Muscle of arm (tissue), 12 donors: ENCODE results near the gene IFT88. TPM values are rescaled to one million over a fixed set of nuclear protein-coding genes. Genes with fewer than 3 reads are reported as not detected.
"Not testable (repeated sequence)": the region's sequence is repeated elsewhere in the genome, so short reads cannot be mapped to it uniquely, and the experiment has no call there.

Source experiments
- DNase-seq: peaks from one replicate; pipeline ENCODE4 v3.0.0-alpha.2; 2013
- polyA plus RNA-seq, 12 donors: library from polyadenylated mRNA; unstranded; fragments of 120-200 nt; gene quantifications; one replicate each; pipeline ENCODE4 v1.2.1, GENCODE V29; 2013; ENCODE audit not compliant: insufficient read length in 12 of 12

Gene IFT88
- polyA plus RNA-seq, 12 donors = 12.6 to 27.8 (median 16.8) TPM; not detected in 1

- no peak for DNase-seq
Measured at GRCh38 chr13:20616059-20616797, 49.3 kb downstream of the IFT88 start.

- no peak for DNase-seq
Measured at GRCh38 chr13:20623000-20623399, 56.0 kb downstream of the IFT88 start.

GRCh38 chr13:20624213-20624612, 57.3 kb downstream of the IFT88 start:
- no peak for DNase-seq

- no peak for DNase-seq
Measured at GRCh38 chr13:20633802-20634201, 66.8 kb downstream of the IFT88 start.

GRCh38 chr13:20636079-20636478, 69.1 kb downstream of the IFT88 start:
- DNase-seq = no peak

GRCh38 chr13:20637811-20638210, 70.9 kb downstream of the IFT88 start:
- DNase-seq = no peak

- DNase-seq = no peak
Measured at GRCh38 chr13:20647758-20648157, 80.8 kb downstream of the IFT88 start.

- no peak for DNase-seq
Measured at GRCh38 chr13:20652946-20653345, 86.0 kb downstream of the IFT88 start.

GRCh38 chr13:20654156-20654555, 87.2 kb downstream of the IFT88 start:
- no peak for DNase-seq

- DNase-seq = no peak
Measured at GRCh38 chr13:20658451-20659040, 91.6 kb downstream of the IFT88 start.

GRCh38 chr13:20664351-20664750, 97.4 kb downstream of the IFT88 start:
- DNase-seq = no peak

- DNase-seq = no peak
Measured at GRCh38 chr13:20666948-20667347, 100.0 kb downstream of the IFT88 start.

- no peak for DNase-seq
Measured at GRCh38 chr13:20667857-20668437, 101.0 kb downstream of the IFT88 start.

- DNase-seq = no peak
Measured at GRCh38 chr13:20669162-20669561, 102.2 kb downstream of the IFT88 start.

- no peak for DNase-seq
Measured at GRCh38 chr13:20671789-20672188, 104.8 kb downstream of the IFT88 start.

GRCh38 chr13:20672772-20673171, 105.8 kb downstream of the IFT88 start:
- DNase-seq = no peak

GRCh38 chr13:20673715-20674114, 106.8 kb downstream of the IFT88 start:
- no peak for DNase-seq

- no peak for DNase-seq
Measured at GRCh38 chr13:20676213-20676612, 109.3 kb downstream of the IFT88 start.

- not testable (repeated sequence) for DNase-seq
Measured at GRCh38 chr13:20678606-20679005, 111.6 kb downstream of the IFT88 start.

GRCh38 chr13:20679879-20680278, 112.9 kb downstream of the IFT88 start:
- no peak for DNase-seq

GRCh38 chr13:20680416-20681080, 113.6 kb downstream of the IFT88 start:
- DNase-seq = no peak

GRCh38 chr13:20681481-20681880, 114.5 kb downstream of the IFT88 start:
- DNase-seq = not testable (repeated sequence)

- no peak for DNase-seq
Measured at GRCh38 chr13:20682061-20682460, 115.1 kb downstream of the IFT88 start.
